HCT116 (cell line): Measurements from ENCODE around the gene TENM4. TPM values are rescaled to one million over a fixed set of nuclear protein-coding genes. Genes with fewer than 3 reads are reported as not detected.

Source experiments
- ATAC-seq: fragments of 200-7000 bp; cut with Tn5 transposase; 2 replicates; pipeline ENCODE4 v1.9.1; 2020; ENCODE audit warnings: mild to moderate bottlenecking, moderate library complexity
- BruUV-seq: library from RNA; stranded (reverse); fragments of 400-500 nt; replicated peaks from 2 replicates; lab custom pipeline; 2021; lab: Mats Ljungman, UMichigan
- CTCF ChIA-PET: fragments of 300-600 bp; sonication (Branson Sonifier 250); formaldehyde crosslinking; loops from one replicate; lab custom pipeline; 2021; ENCODE audit warnings: antibody characterized with exemption; lab: Charles Lee
- POLR2A ChIA-PET: fragments of 300-600, 350-600 bp; sonication (Branson Sonifier 250); formaldehyde crosslinking; loops from one replicate; lab custom pipeline; 2021; ENCODE audit warnings: antibody characterized with exemption; lab: Charles Lee
- RAD21 ChIA-PET, 2 experiments: fragments of 300-600 bp; sonication (Branson Sonifier 250); formaldehyde crosslinking; loops; one replicate each; lab custom pipeline; 2023; ENCODE audit warnings: low total read pairs in 2 of 2; ENCODE audit not compliant: uncharacterized antibody in 2 of 2, unreplicated experiment in 2 of 2, low non-redundant PET in 1 of 2; lab: Charles Lee
- DNase-seq: peaks from one replicate; pipeline ENCODE4 v3.0.0-alpha.2; 2010; ENCODE audit warnings: low read depth, low spot score
- H2AFZ ChIP-seq: fragments of 200-600 bp; shearing (Covaris generic), sonication (generic); 2 replicates; pipeline ENCODE4 v1.6.1; 2017; ENCODE audit warnings: low read depth, mixed run types, mixed read lengths, antibody characterized with exemption, low read length; ENCODE audit not compliant: poor library complexity, severe bottlenecking
- H3K27ac ChIP-seq: 2 replicates; pipeline ENCODE4 v1.5.1; 2012; ENCODE audit warnings: low read depth, low read length
- H3K27me3 ChIP-seq: fragments of 200-600 bp; sonication (generic); 2 replicates; pipeline ENCODE4 v1.6.1; 2016; ENCODE audit warnings: mixed run types, low read length, mixed read lengths; ENCODE audit not compliant: insufficient read depth
- H3K36me3 ChIP-seq, 2 experiments: fragments of 200-500 bp in 1 of 2; fragments of 200-600 bp in 1 of 2; sonication (Bioruptor generic) in 1 of 2; sonication (generic) in 1 of 2; 2 replicates each; pipeline versions ENCODE4 v1.5.1 to v1.6.1; 2014 to 2016; ENCODE audit warnings: low read length in 2 of 2, inconsistent platforms in 1 of 2, mixed read lengths in 1 of 2, mixed run types in 1 of 2; ENCODE audit not compliant: insufficient read depth in 2 of 2, control insufficient read depth in 1 of 2
- H3K4me1 ChIP-seq, 2 experiments: fragments of 200-600 bp in 1 of 2; sonication (generic) in 1 of 2; 2 replicates each; pipeline versions ENCODE4 v1.5.1 to v1.6.1; 2012 to 2017; ENCODE audit warnings: low read length in 2 of 2, inconsistent platforms in 1 of 2, mild to moderate bottlenecking in 1 of 2, mixed read lengths in 1 of 2, mixed run types in 1 of 2, moderate library complexity in 1 of 2; ENCODE audit not compliant: insufficient read depth in 2 of 2, control insufficient read depth in 1 of 2
- H3K4me2 ChIP-seq: fragments of 200-600 bp; sonication (generic); 2 replicates; pipeline ENCODE4 v1.6.1; 2017; ENCODE audit warnings: mixed run types, low read length, mixed read lengths
- H3K4me3 ChIP-seq, 2 experiments: fragments of 200-600 bp in 1 of 2; sonication (generic) in 1 of 2; replicated peaks in 1 of 2; 2 replicates each; pipeline ENCODE4 v1.5.1; 2011 to 2016; ENCODE audit warnings: low read length in 2 of 2, control low read depth in 1 of 2, low read depth in 1 of 2, mild to moderate bottlenecking in 1 of 2, mixed read lengths in 1 of 2, mixed run types in 1 of 2
- H3K79me2 ChIP-seq: fragments of 200-600 bp; sonication (generic); 2 replicates; pipeline ENCODE4 v1.6.1; 2017; ENCODE audit warnings: mild to moderate bottlenecking, mixed run types, low read length, moderate library complexity, mixed read lengths; ENCODE audit not compliant: insufficient read depth
- H3K9ac ChIP-seq: fragments of 200-600 bp; sonication (generic); 2 replicates; pipeline ENCODE4 v1.6.1; 2016; ENCODE audit warnings: low read length, mixed read lengths
- H3K9me2 ChIP-seq: fragments of 200-600 bp; sonication (generic), shearing (Covaris generic); 2 replicates; pipeline ENCODE4 v1.6.1; 2017; ENCODE audit warnings: mixed run types, mild to moderate bottlenecking, moderate library complexity; ENCODE audit not compliant: insufficient read depth
- H3K9me3 ChIP-seq, 2 experiments: fragments of 200-500 bp in 1 of 2; fragments of 200-600 bp in 1 of 2; sonication (Bioruptor generic) in 1 of 2; sonication (generic) in 1 of 2; 2 replicates each; pipeline ENCODE4 v1.6.1; 2014 to 2017; ENCODE audit warnings: low read length in 2 of 2, mixed read lengths in 2 of 2, inconsistent platforms in 1 of 2, low read depth in 1 of 2, mild to moderate bottlenecking in 1 of 2, mixed run types in 1 of 2, moderate library complexity in 1 of 2; ENCODE audit not compliant: control insufficient read depth in 1 of 2, insufficient read depth in 1 of 2
- H4K20me1 ChIP-seq: fragments of 200-600 bp; sonication (generic), shearing (Covaris generic); 2 replicates; pipeline ENCODE4 v1.6.1; 2017; ENCODE audit warnings: mixed run types, mild to moderate bottlenecking, moderate library complexity; ENCODE audit not compliant: insufficient read depth
- CBX3 ChIP-seq: IDR thresholded peaks from 2 replicates; pipeline ENCODE4 v1.6.1; 2012; ENCODE audit warnings: low read depth
- CEBPB ChIP-seq: IDR thresholded peaks from 2 replicates; pipeline ENCODE4 v1.6.1; 2012; ENCODE audit warnings: low read depth
- EGR1 ChIP-seq: IDR thresholded peaks from 2 replicates; pipeline ENCODE4 v1.6.1; 2012; ENCODE audit warnings: low read depth
- ELF1 ChIP-seq: IDR thresholded peaks from 2 replicates; pipeline ENCODE4 v1.6.1; 2012; ENCODE audit warnings: low read depth, borderline replicate concordance
- EZH2 ChIP-seq: fragments of 200-600 bp; sonication (generic); IDR thresholded peaks from 2 replicates; pipeline ENCODE4 v1.6.1; 2017; ENCODE audit warnings: antibody characterized with exemption, mixed run types
- EZH2phosphoT487 ChIP-seq: fragments of 200-600 bp; IDR thresholded peaks from 2 replicates; pipeline ENCODE4 v1.6.1; 2018; ENCODE audit warnings: antibody characterized with exemption, borderline replicate concordance
- FOSL1 ChIP-seq: IDR thresholded peaks from 2 replicates; pipeline ENCODE4 v1.6.1; 2012; ENCODE audit warnings: low read depth
- JUND ChIP-seq: IDR thresholded peaks from 2 replicates; pipeline ENCODE4 v1.6.1; 2012
- POLR2AphosphoS5 ChIP-seq: IDR thresholded peaks from 2 replicates; pipeline ENCODE4 v1.6.1; 2011; ENCODE audit warnings: mild to moderate bottlenecking, low read depth, low read length, moderate library complexity
- RAD21 ChIP-seq: IDR thresholded peaks from 2 replicates; pipeline ENCODE4 v1.6.1; 2012; ENCODE audit warnings: low read depth, mild to moderate bottlenecking
- SIN3A ChIP-seq: IDR thresholded peaks from 2 replicates; pipeline ENCODE4 v1.6.1; 2012; ENCODE audit warnings: low read depth
- SP1 ChIP-seq: IDR thresholded peaks from 2 replicates; pipeline ENCODE4 v1.6.1; 2012; ENCODE audit warnings: low read depth
- TCF7L2 ChIP-seq: IDR thresholded peaks from 2 replicates; pipeline ENCODE4 v1.7.0; 2011; ENCODE audit warnings: borderline replicate concordance, inconsistent platforms; ENCODE audit not compliant: insufficient read depth, insufficient read length; ENCODE audit errors: extremely low read depth
- YY1 ChIP-seq: IDR thresholded peaks from 2 replicates; pipeline ENCODE4 v1.6.1; 2011; ENCODE audit warnings: low read length, low read depth, moderate library complexity, mild to moderate bottlenecking; ENCODE audit not compliant: insufficient replicate concordance; ENCODE audit errors: extremely low read depth
- ZFX ChIP-seq: fragments of 450-650 bp; IDR thresholded peaks from 2 replicates; pipeline ENCODE4 v1.6.1; 2017
- ZNF274 ChIP-seq: fragments of 200-500 bp; sonication (Bioruptor generic); IDR thresholded peaks from 2 replicates; pipeline ENCODE4 v1.6.1; 2014; ENCODE audit warnings: mild to moderate bottlenecking, low read depth, low read length, inconsistent platforms
- intact Hi-C: fragments of 100-400 bp; cut with micrococcal nuclease; formaldehyde crosslinking; loops from 2 replicates; pipeline ENCODE4 v1.10.0; 2022
- total RNA-seq: library from RNA; stranded (reverse); gene quantifications from one replicate; pipeline ENCODE4 v1.2.1, GENCODE V29; 2021; ENCODE audit not compliant: unreplicated experiment
- TF ChIP-seq, protein P1 (sequence below), 3 experiments: fragments of 200-600 bp in 1 of 3; sonication (generic) in 1 of 3; IDR thresholded peaks in 2 of 3; conservative IDR thresholded peaks in 1 of 3; 2 replicates each; pipeline ENCODE4 v1.5.1; 2012 to 2017; ENCODE audit warnings: low read depth in 2 of 3, low read length in 2 of 3, antibody characterized with exemption in 1 of 3, borderline replicate concordance in 1 of 3, control low read depth in 1 of 3, mild to moderate bottlenecking in 1 of 3, mixed read lengths in 1 of 3, mixed run types in 1 of 3, moderate library complexity in 1 of 3; ENCODE audit not compliant: insufficient read depth in 1 of 3
- TF ChIP-seq, protein P2 (sequence below): IDR thresholded peaks from 2 replicates; pipeline ENCODE4 v1.6.1; 2012; ENCODE audit warnings: low read depth
- TF ChIP-seq, protein P3 (sequence below): IDR thresholded peaks from 2 replicates; pipeline ENCODE4 v1.6.1; 2012
- TF ChIP-seq, protein P4 (sequence below): IDR thresholded peaks from 2 replicates; pipeline ENCODE4 v1.6.1; 2011; ENCODE audit warnings: mild to moderate bottlenecking, low read length, moderate library complexity; ENCODE audit not compliant: insufficient replicate concordance; ENCODE audit errors: extremely low read depth

TENM4 gene
- total RNA-seq, 1 experiment from 2014 or later: 0.05 TPM

DNA sequence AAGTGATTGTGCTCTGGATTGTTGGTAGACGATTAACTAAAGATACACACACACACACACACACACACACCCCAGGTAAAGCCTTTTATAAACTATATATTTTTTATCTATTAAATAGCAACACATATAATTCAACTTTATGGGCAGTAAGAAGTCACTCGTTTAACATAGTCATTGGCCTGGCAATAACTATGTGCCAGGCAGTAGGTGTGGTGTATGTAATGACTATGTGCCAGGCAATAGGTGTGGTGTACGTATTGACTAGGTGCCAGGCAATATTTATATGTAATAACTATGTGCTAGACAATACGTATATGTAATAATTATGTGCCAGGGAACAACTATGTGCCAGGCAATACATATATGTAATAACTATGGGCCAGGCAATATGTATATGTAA is 40.0 kb upstream of the TENM4 start:
- ChIA-PET RAD21 (no interaction called here), CTCF (no interaction called here), POLR2A (no interaction called here)
- no peak for DNase-seq
- no peak overlapping the region for H3K9ac ChIP-seq
- TF ChIP-seq TCF7L2: no peak
- TF ChIP-seq EGR1: no peak
- TF ChIP-seq ZFX: no peak
- no peak for TF ChIP-seq CBX3
- no peak for TF ChIP-seq ELF1
- TF ChIP-seq, protein P1, sequence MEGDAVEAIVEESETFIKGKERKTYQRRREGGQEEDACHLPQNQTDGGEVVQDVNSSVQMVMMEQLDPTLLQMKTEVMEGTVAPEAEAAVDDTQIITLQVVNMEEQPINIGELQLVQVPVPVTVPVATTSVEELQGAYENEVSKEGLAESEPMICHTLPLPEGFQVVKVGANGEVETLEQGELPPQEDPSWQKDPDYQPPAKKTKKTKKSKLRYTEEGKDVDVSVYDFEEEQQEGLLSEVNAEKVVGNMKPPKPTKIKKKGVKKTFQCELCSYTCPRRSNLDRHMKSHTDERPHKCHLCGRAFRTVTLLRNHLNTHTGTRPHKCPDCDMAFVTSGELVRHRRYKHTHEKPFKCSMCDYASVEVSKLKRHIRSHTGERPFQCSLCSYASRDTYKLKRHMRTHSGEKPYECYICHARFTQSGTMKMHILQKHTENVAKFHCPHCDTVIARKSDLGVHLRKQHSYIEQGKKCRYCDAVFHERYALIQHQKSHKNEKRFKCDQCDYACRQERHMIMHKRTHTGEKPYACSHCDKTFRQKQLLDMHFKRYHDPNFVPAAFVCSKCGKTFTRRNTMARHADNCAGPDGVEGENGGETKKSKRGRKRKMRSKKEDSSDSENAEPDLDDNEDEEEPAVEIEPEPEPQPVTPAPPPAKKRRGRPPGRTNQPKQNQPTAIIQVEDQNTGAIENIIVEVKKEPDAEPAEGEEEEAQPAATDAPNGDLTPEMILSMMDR (IDR thresholded peaks at IDR 0.05 in 2 of 3, conservative IDR thresholded peaks at IDR 0.05 in 1 of 3; ENCODE audit: borderline replicate concordance in 1 of 3, insufficient read depth in 1 of 3, low read depth in 2 of 3, low read length in 2 of 3): no peak
- TF ChIP-seq EZH2: no peak
- TF ChIP-seq, protein P2, sequence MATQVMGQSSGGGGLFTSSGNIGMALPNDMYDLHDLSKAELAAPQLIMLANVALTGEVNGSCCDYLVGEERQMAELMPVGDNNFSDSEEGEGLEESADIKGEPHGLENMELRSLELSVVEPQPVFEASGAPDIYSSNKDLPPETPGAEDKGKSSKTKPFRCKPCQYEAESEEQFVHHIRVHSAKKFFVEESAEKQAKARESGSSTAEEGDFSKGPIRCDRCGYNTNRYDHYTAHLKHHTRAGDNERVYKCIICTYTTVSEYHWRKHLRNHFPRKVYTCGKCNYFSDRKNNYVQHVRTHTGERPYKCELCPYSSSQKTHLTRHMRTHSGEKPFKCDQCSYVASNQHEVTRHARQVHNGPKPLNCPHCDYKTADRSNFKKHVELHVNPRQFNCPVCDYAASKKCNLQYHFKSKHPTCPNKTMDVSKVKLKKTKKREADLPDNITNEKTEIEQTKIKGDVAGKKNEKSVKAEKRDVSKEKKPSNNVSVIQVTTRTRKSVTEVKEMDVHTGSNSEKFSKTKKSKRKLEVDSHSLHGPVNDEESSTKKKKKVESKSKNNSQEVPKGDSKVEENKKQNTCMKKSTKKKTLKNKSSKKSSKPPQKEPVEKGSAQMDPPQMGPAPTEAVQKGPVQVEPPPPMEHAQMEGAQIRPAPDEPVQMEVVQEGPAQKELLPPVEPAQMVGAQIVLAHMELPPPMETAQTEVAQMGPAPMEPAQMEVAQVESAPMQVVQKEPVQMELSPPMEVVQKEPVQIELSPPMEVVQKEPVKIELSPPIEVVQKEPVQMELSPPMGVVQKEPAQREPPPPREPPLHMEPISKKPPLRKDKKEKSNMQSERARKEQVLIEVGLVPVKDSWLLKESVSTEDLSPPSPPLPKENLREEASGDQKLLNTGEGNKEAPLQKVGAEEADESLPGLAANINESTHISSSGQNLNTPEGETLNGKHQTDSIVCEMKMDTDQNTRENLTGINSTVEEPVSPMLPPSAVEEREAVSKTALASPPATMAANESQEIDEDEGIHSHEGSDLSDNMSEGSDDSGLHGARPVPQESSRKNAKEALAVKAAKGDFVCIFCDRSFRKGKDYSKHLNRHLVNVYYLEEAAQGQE: no peak
- TF ChIP-seq, protein P3, sequence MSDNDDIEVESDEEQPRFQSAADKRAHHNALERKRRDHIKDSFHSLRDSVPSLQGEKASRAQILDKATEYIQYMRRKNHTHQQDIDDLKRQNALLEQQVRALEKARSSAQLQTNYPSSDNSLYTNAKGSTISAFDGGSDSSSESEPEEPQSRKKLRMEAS: no peak
- no peak for TF ChIP-seq EZH2phosphoT487
- no peak for TF ChIP-seq SP1
- TF ChIP-seq, protein P4, sequence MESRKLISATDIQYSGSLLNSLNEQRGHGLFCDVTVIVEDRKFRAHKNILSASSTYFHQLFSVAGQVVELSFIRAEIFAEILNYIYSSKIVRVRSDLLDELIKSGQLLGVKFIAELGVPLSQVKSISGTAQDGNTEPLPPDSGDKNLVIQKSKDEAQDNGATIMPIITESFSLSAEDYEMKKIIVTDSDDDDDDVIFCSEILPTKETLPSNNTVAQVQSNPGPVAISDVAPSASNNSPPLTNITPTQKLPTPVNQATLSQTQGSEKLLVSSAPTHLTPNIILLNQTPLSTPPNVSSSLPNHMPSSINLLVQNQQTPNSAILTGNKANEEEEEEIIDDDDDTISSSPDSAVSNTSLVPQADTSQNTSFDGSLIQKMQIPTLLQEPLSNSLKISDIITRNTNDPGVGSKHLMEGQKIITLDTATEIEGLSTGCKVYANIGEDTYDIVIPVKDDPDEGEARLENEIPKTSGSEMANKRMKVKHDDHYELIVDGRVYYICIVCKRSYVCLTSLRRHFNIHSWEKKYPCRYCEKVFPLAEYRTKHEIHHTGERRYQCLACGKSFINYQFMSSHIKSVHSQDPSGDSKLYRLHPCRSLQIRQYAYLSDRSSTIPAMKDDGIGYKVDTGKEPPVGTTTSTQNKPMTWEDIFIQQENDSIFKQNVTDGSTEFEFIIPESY: no peak
- no peak for TF ChIP-seq SIN3A
- no peak for TF ChIP-seq FOSL1
- TF ChIP-seq RAD21: no peak
- TF ChIP-seq JUND: no peak
- TF ChIP-seq YY1: no peak
- TF ChIP-seq CEBPB: no peak
- TF ChIP-seq POLR2AphosphoS5: no peak
- TF ChIP-seq ZNF274: no peak
- no peaks in the 10 kb centered on the region for H3K4me1 ChIP-seq
- no peaks in the 10 kb centered on the region for H4K20me1 ChIP-seq
- H3K79me2 ChIP-seq: no peaks in the 10 kb centered on the region
- H3K27me3 ChIP-seq: no peaks in the 10 kb centered on the region
- no peaks in the 10 kb centered on the region for H3K36me3 ChIP-seq
- intact Hi-C loops: no loop called here
- no peak overlapping the region for H2AFZ ChIP-seq
- H3K27ac ChIP-seq: no peak overlapping the region
- H3K9me2 ChIP-seq: no peaks in the 10 kb centered on the region
- no peaks in the 10 kb centered on the region for H3K9me3 ChIP-seq
- no peak overlapping the region for H3K4me2 ChIP-seq
- BruUV-seq: no TSS peak
- H3K4me3 ChIP-seq: no peak overlapping the region
- no peak for ATAC-seq
